GM18505 (cell line): ENCODE data around the gene TMTC1.

Experiments used
- ATAC-seq: cut with Tn5 transposase; IDR thresholded peaks from one replicate; pipeline ENCODE4 v1.9.1; 2021; ENCODE audit not compliant: unreplicated experiment
- POLR2A ChIP-seq: IDR thresholded peaks from 4 replicates; pipeline ENCODE4 v1.6.1; 2011; ENCODE audit warnings: borderline replicate concordance; ENCODE audit not compliant: insufficient read depth, insufficient read length; ENCODE audit errors: extremely low read depth

The TMTC1 gene

GRCh38 chr12:29499235-29499634, 284.5 kb downstream of the TMTC1 start:
- ATAC-seq, result no peak
- no peak for TF ChIP-seq POLR2A

- no peak for TF ChIP-seq POLR2A
- ATAC-seq, result no peak
Observed at GRCh38 chr12:29497588-29497987, 286.2 kb downstream of the TMTC1 start, which contains the start of gene OVCH1. OVCH1 (minus strand) TSS chr12:29497686; CDS start chr12:29497686, 0 bp downstream.

- no peak for ATAC-seq
- no peak for TF ChIP-seq POLR2A
Observed at GRCh38 chr12:29492891-29493290, 290.9 kb downstream of the TMTC1 start.

- ATAC-seq, result no peak
- no peak for TF ChIP-seq POLR2A
Observed at GRCh38 chr12:29486972-29487371, 296.8 kb downstream of the TMTC1 start.

GRCh38 chr12:29463198-29463597, 320.5 kb downstream of the TMTC1 start:
- no peak for ATAC-seq
- no peak for TF ChIP-seq POLR2A

- ATAC-seq, result no peak
- TF ChIP-seq POLR2A, result no peak
Observed at GRCh38 chr12:29460082-29460481, 323.7 kb downstream of the TMTC1 start.

GRCh38 chr12:29455087-29455486, 328.7 kb downstream of the TMTC1 start:
- TF ChIP-seq POLR2A, result no peak
- ATAC-seq, result no peak

- TF ChIP-seq POLR2A, result no peak
- ATAC-seq, result no peak
Observed at GRCh38 chr12:29451888-29452287, 331.9 kb downstream of the TMTC1 start.
